Measurements from ENCODE around the gene CLIP4. TPM values are rescaled to one million over a fixed set of nuclear protein-coding genes. Genes with fewer than 3 reads are reported as not detected.
A peak's percentile ranks its signal among the peaks of the same experiment; 100 is the strongest.

Gene CLIP4
- total and polyA plus RNA-seq, 11 donors: 9.6 to 57.4 (median 42.6) TPM

DNA sequence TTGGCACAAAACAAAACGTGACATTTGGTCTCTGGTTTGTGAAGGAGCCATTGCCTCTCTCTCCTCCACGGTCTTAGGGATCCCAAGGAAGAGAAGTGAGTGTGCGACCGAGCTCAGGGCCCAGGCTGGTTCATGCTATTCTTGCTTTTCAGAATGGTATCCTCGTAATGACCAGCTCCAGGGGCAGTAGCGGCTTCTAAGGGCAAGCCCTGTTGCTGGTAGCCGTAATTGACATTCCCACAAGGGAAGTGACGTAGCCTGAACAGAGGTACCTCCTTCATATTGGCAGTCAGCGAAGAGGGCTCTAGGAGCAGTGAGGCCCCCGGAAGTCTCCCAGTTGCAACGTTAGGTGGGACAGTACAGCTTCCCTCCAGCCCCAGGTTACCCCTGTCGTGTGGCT lies 77.9 kb downstream of the CLIP4 start:
- Histone ChIP-seq H3K27me3 (no peaks in the 10 kb centered on the region), H3K27ac (no peak overlapping the region), H3K4me3 (no peak overlapping the region), H3K9me3 (no peaks in the 10 kb centered on the region), H3K4me1 (peaks cover 0 to 8% (median 0%) of the 10 kb centered on the region in 12 donors), H3K36me3 (peaks cover 0 to 12% (median 0%) of the 10 kb centered on the region in 9 donors)
- no peak for DNase-seq
- no peak for TF ChIP-seq POLR2A (IDR thresholded peaks at IDR 0.05)
- TF ChIP-seq, protein P1, sequence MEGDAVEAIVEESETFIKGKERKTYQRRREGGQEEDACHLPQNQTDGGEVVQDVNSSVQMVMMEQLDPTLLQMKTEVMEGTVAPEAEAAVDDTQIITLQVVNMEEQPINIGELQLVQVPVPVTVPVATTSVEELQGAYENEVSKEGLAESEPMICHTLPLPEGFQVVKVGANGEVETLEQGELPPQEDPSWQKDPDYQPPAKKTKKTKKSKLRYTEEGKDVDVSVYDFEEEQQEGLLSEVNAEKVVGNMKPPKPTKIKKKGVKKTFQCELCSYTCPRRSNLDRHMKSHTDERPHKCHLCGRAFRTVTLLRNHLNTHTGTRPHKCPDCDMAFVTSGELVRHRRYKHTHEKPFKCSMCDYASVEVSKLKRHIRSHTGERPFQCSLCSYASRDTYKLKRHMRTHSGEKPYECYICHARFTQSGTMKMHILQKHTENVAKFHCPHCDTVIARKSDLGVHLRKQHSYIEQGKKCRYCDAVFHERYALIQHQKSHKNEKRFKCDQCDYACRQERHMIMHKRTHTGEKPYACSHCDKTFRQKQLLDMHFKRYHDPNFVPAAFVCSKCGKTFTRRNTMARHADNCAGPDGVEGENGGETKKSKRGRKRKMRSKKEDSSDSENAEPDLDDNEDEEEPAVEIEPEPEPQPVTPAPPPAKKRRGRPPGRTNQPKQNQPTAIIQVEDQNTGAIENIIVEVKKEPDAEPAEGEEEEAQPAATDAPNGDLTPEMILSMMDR (IDR thresholded peaks at IDR 0.05): no peak
- ATAC-seq: no peak
- intact Hi-C loops (cut with DNase I): loop anchor here in 1 of 10 donors (10.0 kb wide), 1 partner anchor 368 kb away; no protein-coding TSS in a partner anchor
- 88 to 95% (median 90%) methylated on average over 12 of the region's 12 CpGs for WGBS, 4 donors

DNA sequence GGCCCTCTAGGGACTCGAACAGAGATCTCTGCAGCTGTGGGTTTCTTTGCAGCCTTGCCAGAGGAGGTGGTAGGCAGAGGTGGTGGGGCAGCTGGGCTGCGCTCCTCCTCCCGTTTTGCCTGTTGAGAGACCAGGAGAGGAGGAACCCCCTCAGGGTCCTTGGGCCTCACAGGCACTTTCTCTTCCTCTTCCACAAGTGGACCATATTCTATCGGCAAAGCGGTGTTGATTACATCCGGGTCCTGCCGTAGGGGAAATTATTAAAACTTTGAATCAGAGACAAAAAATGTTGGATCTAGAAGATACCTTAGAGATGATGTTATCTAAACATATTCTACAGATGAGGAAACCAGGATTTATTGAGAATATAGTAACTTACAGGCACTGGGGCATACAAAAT lies 78.5 kb downstream of the CLIP4 start:
- Histone ChIP-seq H3K27me3 (no peaks in the 10 kb centered on the region), H3K4me3 (no peak overlapping the region), H3K27ac (no peak overlapping the region), H3K4me1 (peaks cover 0 to 8% (median 0%) of the 10 kb centered on the region in 12 donors), H3K9me3 (no peaks in the 10 kb centered on the region), H3K36me3 (peaks cover 0 to 12% (median 0%) of the 10 kb centered on the region in 9 donors)
- DNase-seq: no peak
- no peak for ATAC-seq
- TF ChIP-seq, protein P1 (IDR thresholded peaks at IDR 0.05): no peak
- TF ChIP-seq POLR2A (IDR thresholded peaks at IDR 0.05): no peak
- WGBS, 4 donors: 80 to 85% (median 82%) methylated on average over 7 of the region's 7 CpGs
- intact Hi-C loops (cut with DNase I): loop anchor here in 2 of 10 donors (2.0 to 10.0 kb wide), 2 partner anchors 233 to 369 kb away; no protein-coding TSS in a partner anchor

DNA sequence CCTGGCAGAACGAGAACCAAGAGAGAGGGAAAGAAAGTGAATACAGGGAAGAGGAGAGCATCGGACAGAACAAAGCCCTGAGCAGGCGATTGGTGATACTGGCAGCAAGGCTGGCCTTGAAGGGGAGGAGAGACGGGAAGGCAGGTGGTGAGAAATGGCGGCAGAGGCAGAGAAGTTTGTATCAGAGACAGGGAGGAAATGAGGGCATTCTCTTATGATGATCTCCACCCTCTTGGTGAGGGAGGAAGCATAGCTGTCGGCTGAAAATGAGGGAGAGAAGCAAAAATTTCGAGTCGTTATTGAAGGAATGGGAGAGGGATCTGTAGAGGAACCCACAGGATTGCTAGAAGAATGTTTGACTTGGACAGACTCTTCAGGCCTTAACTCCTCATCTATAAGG lies 80.6 kb downstream of the CLIP4 start:
- 79 to 88% (median 83%) methylated on average over 8 of the region's 8 CpGs for WGBS, 4 donors
- no peak overlapping the region for H3K4me3 ChIP-seq
- peaks cover 0 to 12% (median 0%) of the 10 kb centered on the region in 9 donors for H3K36me3 ChIP-seq
- H3K4me1 ChIP-seq: peaks cover 0 to 8% (median 0%) of the 10 kb centered on the region in 12 donors
- intact Hi-C loops (cut with DNase I): loop anchor here in 7 of 10 donors (1.0 to 10.0 kb wide), 6 partner anchors 235 to 373 kb away; no protein-coding TSS in a partner anchor
- ATAC-seq (no peak), DNase-seq (no peak)
- H3K27me3 ChIP-seq: no peaks in the 10 kb centered on the region
- H3K27ac ChIP-seq: no peak overlapping the region
- no peak for TF ChIP-seq POLR2A (IDR thresholded peaks at IDR 0.05)
- TF ChIP-seq, protein P1 (IDR thresholded peaks at IDR 0.05): no peak
- no peaks in the 10 kb centered on the region for H3K9me3 ChIP-seq

DNA sequence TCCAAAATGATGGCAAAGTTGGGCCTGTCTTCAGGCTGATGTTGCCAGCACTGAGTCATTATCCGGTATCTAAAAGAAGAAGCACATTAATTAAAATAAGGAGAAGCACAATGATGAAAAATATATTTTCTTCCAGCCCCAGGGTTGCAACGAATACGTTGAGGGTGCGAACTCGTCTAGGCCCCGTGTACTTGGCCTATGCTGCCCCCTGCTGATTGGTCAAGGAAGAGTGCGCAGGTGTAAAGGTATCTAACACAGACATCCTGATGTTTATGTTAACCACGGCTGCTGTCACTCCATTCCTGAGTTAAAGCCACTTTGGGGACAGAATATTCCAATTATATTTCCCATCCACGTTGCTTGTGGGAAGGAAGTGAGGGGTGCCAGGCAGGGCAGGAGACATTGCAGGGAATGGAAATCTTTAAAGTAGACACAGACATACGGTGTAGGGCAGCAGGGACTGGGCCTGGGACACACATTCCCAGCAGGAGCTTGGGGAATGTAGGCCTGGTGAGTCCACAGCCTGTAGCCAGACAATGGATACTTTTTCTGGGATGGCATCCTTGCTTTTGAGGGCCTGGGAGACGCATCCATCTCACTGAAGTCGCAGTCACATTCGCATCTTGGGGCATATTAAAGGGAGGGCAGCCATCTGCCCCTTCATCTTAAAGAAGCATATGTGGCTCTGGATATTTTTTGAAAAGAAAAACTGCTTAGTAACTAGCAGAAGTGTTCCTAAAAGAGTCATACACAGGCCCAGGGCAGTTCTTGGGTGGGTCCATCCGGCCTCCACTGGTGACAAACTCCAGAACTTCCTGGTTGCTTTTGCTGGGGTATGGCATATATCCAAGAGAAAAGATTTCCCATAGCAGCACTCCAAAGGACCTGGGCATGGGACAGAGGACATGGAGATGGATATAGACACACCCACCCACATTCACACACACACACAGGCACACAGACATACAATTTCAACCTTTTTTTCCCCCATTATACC lies 81.9 kb downstream of the CLIP4 start:
- peak; percentile 46 to 75 (median 59) for DNase-seq
- WGBS, 4 donors: 32 to 37% (median 33%) methylated on average over 14 of the region's 14 CpGs
- Histone ChIP-seq H3K9me3 (no peaks in the 10 kb centered on the region), H3K27me3 (no peaks in the 10 kb centered on the region), H3K27ac (no peak overlapping the region), H3K4me3 (no peak overlapping the region), H3K4me1 (peaks cover 0 to 8% (median 0%) of the 10 kb centered on the region in 12 donors), H3K36me3 (peaks cover 0 to 7% (median 0%) of the 10 kb centered on the region in 9 donors)
- TF ChIP-seq POLR2A (IDR thresholded peaks at IDR 0.05): no peak
- TF ChIP-seq, protein P1 (IDR thresholded peaks at IDR 0.05): peak; percentile 66 to 82 (median 76)
- intact Hi-C loops (cut with DNase I): loop anchor here in 8 of 10 donors (1.0 to 10.0 kb wide), 6 partner anchors 238 to 375 kb away; no protein-coding TSS in a partner anchor
- peak; percentile 67 to 88 (median 86) for ATAC-seq

All from heart left ventricle (tissue), 16 donors.